Cardiac fibroblast (primary cell): ENCODE data around the gene TSPAN32.

Source experiments
- DNase-seq, 2 donors: peaks; one replicate each; pipeline versions ENCODE4 v3.0.0 to v3.0.0-alpha.2; 2010; ENCODE audit warnings: low read depth in 2 of 2
- H3K4me3 ChIP-seq, 2 donors: replicated peaks in 1 of 2; 1 replicate in 1 of 2; 2 replicates in 1 of 2; pipeline ENCODE4 v1.5.1; 2011; ENCODE audit warnings: low read depth in 2 of 2, low read length in 2 of 2, mild to moderate bottlenecking in 2 of 2, moderate library complexity in 1 of 2
- TF ChIP-seq, protein P1 (sequence below): IDR thresholded peaks from one replicate; pipeline ENCODE4 v1.5.1; 2011; ENCODE audit warnings: low read depth, mild to moderate bottlenecking, low read length, inconsistent platforms

TSPAN32 gene

DNA sequence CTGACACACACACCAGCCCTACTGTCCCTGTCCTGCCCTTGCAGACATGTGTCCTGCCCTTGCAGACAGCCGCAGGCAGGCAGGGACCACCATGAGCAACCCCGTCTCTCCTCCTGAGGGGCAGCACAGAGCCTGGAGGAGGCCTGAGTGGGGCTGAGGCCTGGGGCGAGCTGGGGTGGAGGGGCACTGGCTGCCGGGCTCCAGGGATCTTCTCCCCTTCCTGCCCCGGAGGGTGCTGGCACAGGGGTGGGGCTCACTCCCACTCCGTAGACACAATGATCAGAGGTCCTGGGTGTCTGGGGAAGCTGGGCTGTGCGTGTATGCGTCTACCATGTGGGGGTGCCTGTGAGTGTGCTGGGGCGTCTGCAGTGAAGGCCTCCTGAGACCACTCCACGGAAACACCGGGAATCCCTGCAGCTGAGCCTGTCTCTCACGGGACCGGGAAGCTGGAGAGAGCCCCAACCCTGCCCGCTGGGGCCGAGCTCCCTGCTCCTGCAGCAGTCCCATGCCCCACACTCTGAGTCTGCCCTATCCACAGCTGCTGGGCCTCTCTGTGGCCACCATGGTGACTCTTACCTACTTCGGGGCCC is 588 bp downstream of the TSPAN32 start:
- H3K4me3 ChIP-seq, result no peak overlapping the region
- DNase-seq, result no peak
- TF ChIP-seq, protein P1, sequence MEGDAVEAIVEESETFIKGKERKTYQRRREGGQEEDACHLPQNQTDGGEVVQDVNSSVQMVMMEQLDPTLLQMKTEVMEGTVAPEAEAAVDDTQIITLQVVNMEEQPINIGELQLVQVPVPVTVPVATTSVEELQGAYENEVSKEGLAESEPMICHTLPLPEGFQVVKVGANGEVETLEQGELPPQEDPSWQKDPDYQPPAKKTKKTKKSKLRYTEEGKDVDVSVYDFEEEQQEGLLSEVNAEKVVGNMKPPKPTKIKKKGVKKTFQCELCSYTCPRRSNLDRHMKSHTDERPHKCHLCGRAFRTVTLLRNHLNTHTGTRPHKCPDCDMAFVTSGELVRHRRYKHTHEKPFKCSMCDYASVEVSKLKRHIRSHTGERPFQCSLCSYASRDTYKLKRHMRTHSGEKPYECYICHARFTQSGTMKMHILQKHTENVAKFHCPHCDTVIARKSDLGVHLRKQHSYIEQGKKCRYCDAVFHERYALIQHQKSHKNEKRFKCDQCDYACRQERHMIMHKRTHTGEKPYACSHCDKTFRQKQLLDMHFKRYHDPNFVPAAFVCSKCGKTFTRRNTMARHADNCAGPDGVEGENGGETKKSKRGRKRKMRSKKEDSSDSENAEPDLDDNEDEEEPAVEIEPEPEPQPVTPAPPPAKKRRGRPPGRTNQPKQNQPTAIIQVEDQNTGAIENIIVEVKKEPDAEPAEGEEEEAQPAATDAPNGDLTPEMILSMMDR, result no peak

DNA sequence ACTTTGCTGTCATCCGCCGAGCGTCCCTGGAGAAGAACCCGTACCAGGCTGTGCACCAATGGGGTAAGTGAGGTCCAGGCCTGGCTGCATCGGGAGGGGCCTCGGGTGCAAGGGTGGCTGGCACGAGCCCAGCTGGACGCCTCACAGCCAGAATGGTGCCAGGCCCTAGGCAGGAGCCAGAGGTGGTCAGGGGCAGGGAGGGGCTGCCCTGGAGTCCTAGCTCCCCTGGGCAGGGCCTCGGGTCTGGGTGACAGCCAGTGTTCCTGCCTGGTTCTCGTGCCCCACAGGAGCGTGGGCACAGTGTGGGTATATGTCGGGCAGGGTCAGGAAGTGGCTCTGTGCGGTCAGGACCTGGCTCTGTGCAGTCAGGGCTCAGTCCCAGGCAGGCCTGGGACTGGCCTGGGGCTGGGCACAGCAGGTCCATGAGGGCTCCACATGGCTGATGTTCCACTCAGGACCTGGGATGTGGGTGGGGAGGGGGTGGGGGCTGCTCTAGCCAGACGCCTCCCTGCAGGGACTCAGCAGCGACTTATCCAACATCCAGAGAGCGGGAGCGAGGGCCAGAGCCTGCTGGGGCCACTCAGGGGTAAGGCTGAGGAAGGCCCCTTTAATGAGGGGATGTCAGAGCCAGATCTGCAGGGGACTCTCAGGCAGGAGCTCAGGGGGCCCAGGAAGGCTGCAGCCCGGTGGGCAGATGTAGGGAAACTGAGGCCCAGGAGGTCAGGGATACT is 1.2 kb downstream of the TSPAN32 start:
- no peak for DNase-seq
- TF ChIP-seq, protein P1, result no peak
- H3K4me3 ChIP-seq, result no peak overlapping the region

DNA sequence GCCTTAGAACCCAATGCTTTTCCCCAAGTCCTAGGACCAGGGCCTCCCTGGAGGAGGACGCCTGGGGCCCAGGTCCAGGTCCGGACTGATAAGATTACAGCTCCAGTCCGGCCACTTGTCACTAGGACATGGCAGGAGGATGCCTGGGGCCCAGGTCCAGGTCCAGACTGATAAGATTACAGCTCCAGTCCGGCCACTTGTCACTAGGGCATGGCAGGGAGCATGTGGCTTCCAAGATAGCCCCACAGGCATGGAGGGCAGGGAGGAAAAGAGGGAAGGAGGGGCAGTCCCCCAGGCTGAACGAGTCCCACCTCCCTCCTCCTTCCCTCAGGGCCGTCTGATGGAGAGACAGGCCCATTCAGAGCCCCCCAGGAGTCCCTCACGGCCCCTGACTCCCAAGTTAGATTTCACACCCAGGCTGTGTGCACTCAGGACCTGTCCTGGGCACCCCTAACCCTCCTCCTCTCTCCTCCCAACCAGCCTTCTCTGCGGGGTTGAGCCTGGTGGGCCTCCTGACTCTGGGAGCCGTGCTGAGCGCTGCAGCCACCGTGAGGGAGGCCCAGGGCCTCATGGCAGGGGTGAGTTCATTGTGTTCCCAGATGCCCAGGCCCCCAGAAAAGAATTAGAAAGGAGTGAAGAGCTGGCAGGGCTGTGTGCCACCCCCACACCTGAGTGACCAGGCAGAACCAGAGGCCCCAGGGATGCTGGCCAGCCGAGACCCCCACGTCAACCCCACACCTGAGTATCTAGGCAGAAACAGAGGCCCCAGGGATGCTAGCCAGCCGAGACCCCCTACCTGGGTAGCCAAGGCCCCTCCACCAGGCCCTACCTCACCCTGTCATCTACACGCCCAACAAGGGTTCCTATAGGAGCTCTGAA is 2.1 kb downstream of the TSPAN32 start:
- no peak for DNase-seq
- H3K4me3 ChIP-seq, result no peak overlapping the region
- TF ChIP-seq, protein P1, result no peak

DNA sequence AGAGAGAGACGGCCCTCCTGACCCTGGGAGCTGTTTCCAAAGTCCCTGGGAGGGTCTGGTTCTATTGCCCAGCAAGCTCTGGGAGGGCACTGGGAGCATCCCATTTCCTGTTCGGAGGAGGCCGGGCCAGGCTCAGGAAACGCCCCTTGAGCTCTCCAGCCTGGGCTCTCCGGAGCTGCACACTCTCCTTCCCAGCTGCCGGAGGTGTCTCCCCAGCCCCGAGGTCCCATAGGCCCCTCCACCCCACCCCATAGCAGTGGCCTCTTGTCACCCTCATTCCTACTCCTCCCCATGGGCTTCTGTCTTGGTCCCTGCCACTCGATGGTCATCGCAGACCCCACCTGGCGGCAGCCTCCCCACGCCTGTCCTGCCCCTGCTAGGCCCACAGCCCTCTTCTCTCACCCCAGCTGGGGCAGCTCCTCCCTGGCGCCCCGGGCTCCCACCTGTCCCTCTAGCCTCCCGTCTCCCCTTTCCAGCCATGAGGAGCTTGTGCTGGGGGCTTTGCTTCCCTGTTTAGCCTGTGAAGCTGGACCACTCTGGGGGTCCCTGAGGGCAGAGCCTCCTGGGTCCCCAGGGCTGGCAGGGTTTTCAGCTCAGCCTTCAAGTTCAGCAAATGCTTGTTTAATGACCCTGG is 2.8 kb downstream of the TSPAN32 start:
- peak in 1 of 2 donors; percentile 45 for DNase-seq
- no peak overlapping the region for H3K4me3 ChIP-seq
- TF ChIP-seq, protein P1, result no peak

DNA sequence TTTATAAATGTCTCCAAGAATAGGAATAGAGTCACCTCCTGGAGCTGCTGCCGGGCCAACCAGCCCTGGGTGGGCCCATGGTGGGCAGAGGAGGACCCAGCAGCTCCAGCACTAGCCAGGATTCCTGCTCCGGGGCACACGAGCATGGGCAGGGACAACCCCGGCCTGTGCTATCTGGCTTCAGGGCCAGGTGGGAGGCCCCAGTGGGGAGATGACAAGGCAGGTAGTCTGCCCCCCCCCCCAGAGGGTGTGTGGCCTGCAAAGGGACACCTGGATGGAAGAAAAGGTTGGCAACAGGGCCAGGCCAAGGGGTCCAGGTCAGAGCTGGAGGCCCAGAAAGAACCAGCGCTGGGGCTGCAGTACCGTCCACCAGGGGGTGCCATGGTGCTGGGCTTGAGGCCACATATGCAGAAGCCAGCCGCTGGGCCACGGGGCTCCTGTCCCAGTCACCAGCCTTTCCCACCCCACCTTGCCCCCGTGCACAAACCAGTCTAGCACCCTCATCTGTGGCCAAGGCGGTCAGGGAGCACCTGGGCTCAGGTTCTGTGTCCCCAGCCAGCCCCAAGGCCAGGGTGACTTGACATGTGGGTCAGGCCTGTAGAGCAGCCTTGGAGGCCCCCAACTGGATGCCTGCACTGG is 3.4 kb downstream of the TSPAN32 start:
- H3K4me3 ChIP-seq, result no peak overlapping the region
- peak; percentile 77 to 83 for DNase-seq
- TF ChIP-seq, protein P1, result peak; percentile 95
